ENCODE results near the gene FPR2. TPM values are rescaled to one million over a fixed set of nuclear protein-coding genes. Genes with fewer than 3 reads are reported as not detected.
A peak's percentile ranks its signal among the peaks of the same experiment; 100 is the strongest.

Gene FPR2
- total and polyA plus RNA-seq, 9 of the 15 experiments (the other 6 are each of a cell fraction or from before 2014, with no cell fraction given), result 0.03 to 0.15 (median 0.07) TPM; not detected in 6

DNA sequence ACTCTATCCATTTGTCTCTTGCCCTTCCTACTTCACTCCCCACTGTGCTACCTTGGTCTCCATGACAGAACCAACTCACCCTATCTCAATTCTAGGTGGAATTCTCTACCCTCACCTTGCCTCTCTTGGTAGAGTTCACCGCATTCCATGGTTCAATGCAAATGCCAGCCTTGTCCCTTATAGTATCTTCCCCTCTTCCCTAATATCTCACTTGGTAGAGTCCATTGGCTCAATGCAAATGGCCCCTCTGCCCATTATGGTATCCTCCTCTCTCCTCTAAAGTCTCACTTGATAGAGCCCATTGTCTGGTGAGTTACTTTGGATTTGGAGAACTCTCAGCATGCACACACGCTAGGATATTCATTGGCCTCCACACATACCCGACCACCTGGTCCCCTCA is 45.1 kb upstream of the FPR2 start:
- FAIRE-seq, result no peak
- no peak overlapping the region for H3K27ac ChIP-seq (ENCODE audit: extremely low read depth, low read depth, low read length)
- intact Hi-C loops (cut with micrococcal nuclease), result no loop called here
- in situ Hi-C loops (cut with MboI), result no loop called here
- H4K20me1 ChIP-seq (replicated peaks; ENCODE audit: control insufficient read depth, insufficient read depth, low read length), result no peaks in the 10 kb centered on the region
- H3K9me3 ChIP-seq (replicated peaks; ENCODE audit: control insufficient read depth, insufficient read depth, low read depth, low read length), result no peaks in the 10 kb centered on the region
- H3K9me1 ChIP-seq (ENCODE audit: control insufficient read depth, insufficient read depth, low read length), result no peaks in the 10 kb centered on the region
- no peaks in the 10 kb centered on the region for H3K79me2 ChIP-seq (ENCODE audit: control insufficient read depth, insufficient read depth, low read length)
- no peak for DNase-seq (ENCODE audit: extremely low read depth in 1 of 4, low spot score in 3 of 4)
- no peak overlapping the region for H3K4me3 ChIP-seq
- ChIA-PET POLR2A (interaction anchor here (0.6 to 0.8 kb wide), 2 partner anchors 21 to 45 kb away, joined by 3 to 4 read pairs; no protein-coding TSS in a partner anchor), CTCF (ENCODE audit: low intra/inter-chr PET ratio) (no interaction called here)
- H2AFZ ChIP-seq (ENCODE audit: low read depth, low read length), result no peak overlapping the region
- BruUV-seq (replicated peaks), result no TSS peak
- H3K27me3 ChIP-seq (ENCODE audit: control insufficient read depth in 2 of 2, insufficient read depth in 2 of 2, low read length in 2 of 2), result peaks cover 0 to 7% of the 10 kb centered on the region in 2 experiments; a peak in 2 of 5 replicates
- no peak overlapping the region for H3K9ac ChIP-seq (ENCODE audit: insufficient read depth in 1 of 2, low read depth in 2 of 2, low read length in 2 of 2)
- ATAC-seq, result no peak
- 16% methylated on average over 3 of the region's 3 CpGs for WGBS (ENCODE audit: insufficient coverage, low coverage, missing lambda C conversion rate)
- TF ChIP-seq, protein P1, sequence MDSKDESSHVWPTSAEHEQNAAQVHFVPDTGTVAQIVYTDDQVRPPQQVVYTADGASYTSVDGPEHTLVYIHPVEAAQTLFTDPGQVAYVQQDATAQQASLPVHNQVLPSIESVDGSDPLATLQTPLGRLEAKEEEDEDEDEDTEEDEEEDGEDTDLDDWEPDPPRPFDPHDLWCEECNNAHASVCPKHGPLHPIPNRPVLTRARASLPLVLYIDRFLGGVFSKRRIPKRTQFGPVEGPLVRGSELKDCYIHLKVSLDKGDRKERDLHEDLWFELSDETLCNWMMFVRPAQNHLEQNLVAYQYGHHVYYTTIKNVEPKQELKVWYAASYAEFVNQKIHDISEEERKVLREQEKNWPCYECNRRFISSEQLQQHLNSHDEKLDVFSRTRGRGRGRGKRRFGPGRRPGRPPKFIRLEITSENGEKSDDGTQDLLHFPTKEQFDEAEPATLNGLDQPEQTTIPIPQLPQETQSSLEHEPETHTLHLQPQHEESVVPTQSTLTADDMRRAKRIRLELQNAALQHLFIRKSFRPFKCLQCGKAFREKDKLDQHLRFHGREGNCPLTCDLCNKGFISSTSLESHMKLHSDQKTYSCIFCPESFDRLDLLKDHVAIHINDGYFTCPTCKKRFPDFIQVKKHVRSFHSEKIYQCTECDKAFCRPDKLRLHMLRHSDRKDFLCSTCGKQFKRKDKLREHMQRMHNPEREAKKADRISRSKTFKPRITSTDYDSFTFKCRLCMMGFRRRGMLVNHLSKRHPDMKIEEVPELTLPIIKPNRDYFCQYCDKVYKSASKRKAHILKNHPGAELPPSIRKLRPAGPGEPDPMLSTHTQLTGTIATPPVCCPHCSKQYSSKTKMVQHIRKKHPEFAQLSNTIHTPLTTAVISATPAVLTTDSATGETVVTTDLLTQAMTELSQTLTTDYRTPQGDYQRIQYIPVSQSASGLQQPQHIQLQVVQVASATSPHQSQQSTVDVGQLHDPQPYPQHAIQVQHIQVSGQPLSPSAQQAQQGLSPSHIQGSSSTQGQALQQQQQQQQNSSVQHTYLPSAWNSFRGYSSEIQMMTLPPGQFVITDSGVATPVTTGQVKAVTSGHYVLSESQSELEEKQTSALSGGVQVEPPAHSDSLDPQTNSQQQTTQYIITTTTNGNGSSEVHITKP (IDR thresholded peaks at IDR 0.05; ENCODE audit: partially characterized antibody), result peak; percentile 91
- no peak for TF ChIP-seq CREB3 (tag; conservative IDR thresholded peaks at IDR 0.05; ENCODE audit: low read depth)
- TF ChIP-seq CHD1 (IDR thresholded peaks at IDR 0.05; ENCODE audit: low read length), result no peak
- H3K36me3 ChIP-seq (ENCODE audit: control insufficient read depth, insufficient read depth, low read length), result no peaks in the 10 kb centered on the region
- H3K4me2 ChIP-seq (ENCODE audit: insufficient read depth, low read length), result no peak overlapping the region
- H3K4me1 ChIP-seq (replicated peaks in 1 of 2; ENCODE audit: control insufficient read depth in 2 of 2, insufficient read depth in 2 of 2, low read length in 2 of 2), result peaks cover 0 to 18% of the 10 kb centered on the region in 2 experiments; a peak in 2 of 5 replicates

All from K562 (cell line).